Neutrophil (primary cell): ENCODE results near the gene MEN1.

Experiments
- H3K27ac ChIP-seq: fragments of 200-600 bp; sonication (generic); 2 replicates; pipeline ENCODE4 v1.5.1; 2016; ENCODE audit warnings: mild to moderate bottlenecking, moderate library complexity
- H3K27me3 ChIP-seq: fragments of 200-600 bp; sonication (generic); 2 replicates; pipeline ENCODE4 v1.6.0; 2016; ENCODE audit warnings: mild to moderate bottlenecking
- H3K36me3 ChIP-seq: fragments of 200-600 bp; sonication (generic); 2 replicates; pipeline ENCODE4 v1.5.1; 2017
- H3K4me1 ChIP-seq, 2 experiments: fragments of 200-600 bp in 1 of 2; sonication (generic) in 1 of 2; 1 replicate in 1 of 2; 2 replicates in 1 of 2; pipeline versions ENCODE4 v1.5.1 to v1.6.1; 2013 to 2016; ENCODE audit warnings: low read depth in 1 of 2, low read length in 1 of 2, mild to moderate bottlenecking in 1 of 2, moderate library complexity in 1 of 2; ENCODE audit not compliant: control insufficient read depth in 1 of 2, insufficient read depth in 1 of 2
- H3K4me3 ChIP-seq, 2 experiments: fragments of 200-600 bp in 1 of 2; sonication (generic) in 1 of 2; 1 replicate in 1 of 2; 2 replicates in 1 of 2; pipeline ENCODE4 v1.5.1; 2013 to 2016; ENCODE audit warnings: low read depth in 1 of 2, low read length in 1 of 2, mild to moderate bottlenecking in 1 of 2, moderate library complexity in 1 of 2
- H3K9me3 ChIP-seq: fragments of 200-600 bp; sonication (generic); 2 replicates; pipeline ENCODE4 v1.5.1; 2016
- TF ChIP-seq, protein P1 (sequence below): fragments of 200-600 bp; sonication (generic); IDR thresholded peaks from 2 replicates; pipeline ENCODE4 v1.5.1; 2016; ENCODE audit warnings: antibody characterized with exemption

MEN1 gene

DNA sequence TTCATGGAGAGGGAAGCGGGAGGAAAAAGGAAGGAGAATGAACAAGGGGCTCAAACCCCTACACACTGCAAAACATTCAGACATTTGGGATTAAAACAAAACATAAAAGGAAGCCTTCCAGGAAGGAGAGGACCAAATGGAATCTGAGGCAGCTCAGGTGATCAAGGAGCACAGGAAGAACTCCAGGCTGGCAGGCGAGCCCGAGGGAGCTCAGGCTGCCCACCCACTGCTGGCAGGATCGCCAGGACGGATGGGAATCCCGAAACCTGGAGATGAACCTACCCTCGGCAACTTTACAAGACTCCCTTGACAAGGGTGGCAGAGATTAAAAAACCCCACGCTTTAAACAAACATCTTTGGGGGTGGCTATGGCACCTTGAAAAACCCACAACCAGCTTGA, 45.6 kb downstream of the MEN1 start:
- Histone ChIP-seq H3K27ac (peak overlapping the region; percentile 66), H3K9me3 (peaks cover 6% of the 10 kb centered on the region), H3K4me1 (peaks cover 15 to 17% of the 10 kb centered on the region in 2 experiments), H3K36me3 (peaks cover 98% of the 10 kb centered on the region), H3K27me3 (no peaks in the 10 kb centered on the region), H3K4me3 (no peak overlapping the region)
- TF ChIP-seq, protein P1, sequence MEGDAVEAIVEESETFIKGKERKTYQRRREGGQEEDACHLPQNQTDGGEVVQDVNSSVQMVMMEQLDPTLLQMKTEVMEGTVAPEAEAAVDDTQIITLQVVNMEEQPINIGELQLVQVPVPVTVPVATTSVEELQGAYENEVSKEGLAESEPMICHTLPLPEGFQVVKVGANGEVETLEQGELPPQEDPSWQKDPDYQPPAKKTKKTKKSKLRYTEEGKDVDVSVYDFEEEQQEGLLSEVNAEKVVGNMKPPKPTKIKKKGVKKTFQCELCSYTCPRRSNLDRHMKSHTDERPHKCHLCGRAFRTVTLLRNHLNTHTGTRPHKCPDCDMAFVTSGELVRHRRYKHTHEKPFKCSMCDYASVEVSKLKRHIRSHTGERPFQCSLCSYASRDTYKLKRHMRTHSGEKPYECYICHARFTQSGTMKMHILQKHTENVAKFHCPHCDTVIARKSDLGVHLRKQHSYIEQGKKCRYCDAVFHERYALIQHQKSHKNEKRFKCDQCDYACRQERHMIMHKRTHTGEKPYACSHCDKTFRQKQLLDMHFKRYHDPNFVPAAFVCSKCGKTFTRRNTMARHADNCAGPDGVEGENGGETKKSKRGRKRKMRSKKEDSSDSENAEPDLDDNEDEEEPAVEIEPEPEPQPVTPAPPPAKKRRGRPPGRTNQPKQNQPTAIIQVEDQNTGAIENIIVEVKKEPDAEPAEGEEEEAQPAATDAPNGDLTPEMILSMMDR = no peak

DNA sequence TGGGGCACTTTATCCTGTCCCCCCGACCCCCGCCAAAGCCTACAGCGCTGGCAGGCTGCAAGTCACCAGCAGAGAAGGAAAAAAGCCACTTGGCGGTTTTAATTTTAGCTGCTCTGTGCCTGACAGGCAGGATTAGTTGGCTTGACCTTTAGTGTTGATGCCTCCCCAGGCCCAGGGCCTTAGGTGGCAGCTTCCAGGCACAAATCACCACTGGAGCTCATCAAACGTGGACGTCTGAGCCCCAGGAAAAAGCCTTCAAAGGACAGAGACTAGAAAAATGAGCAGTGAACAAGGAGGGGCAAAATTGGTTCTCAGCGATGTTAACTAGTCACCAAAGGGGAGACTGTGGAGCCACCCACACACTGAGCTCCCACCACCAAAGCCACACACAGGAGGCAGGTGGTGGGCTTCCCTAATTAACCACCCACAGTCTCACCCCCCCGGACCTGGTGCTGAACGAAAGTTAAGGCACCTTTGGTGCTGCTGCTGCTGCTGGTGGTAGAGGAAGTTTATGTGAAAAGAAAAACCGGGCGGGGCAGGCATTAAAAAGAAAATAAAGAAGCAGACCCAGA, 46.2 kb downstream of the MEN1 start:
- H3K27ac ChIP-seq = peak overlapping the region; percentile 66
- peaks cover 97% of the 10 kb centered on the region for H3K36me3 ChIP-seq
- no peak overlapping the region for H3K4me3 ChIP-seq

DNA sequence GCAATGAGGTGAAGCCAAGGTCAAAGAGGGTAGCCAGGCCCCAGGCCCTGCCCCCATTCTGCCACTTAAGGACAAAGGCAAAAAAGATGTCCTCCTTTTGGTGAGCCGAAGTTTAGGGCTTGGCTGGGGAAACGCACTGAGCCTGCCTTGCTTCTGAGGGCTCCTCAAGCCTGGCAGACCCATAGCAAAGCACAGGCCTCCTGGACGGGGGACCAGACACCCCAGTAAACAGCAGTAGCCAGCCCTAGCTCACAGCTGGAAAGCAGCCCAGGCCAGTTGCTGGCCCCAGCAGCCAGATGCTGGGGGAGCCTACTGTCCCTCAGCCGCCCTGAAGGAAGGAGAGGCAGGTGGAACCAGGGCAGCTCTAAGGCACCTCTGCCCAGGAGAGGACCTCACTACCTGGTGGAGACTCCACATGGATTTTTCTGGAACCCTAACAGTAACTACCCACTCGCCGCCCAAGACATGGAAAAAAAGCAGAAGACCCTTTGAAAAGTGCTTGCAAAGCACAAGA, 46.8 kb downstream of the MEN1 start:
- Histone ChIP-seq H3K36me3 (peaks cover 92% of the 10 kb centered on the region), H3K9me3 (peaks cover 6% of the 10 kb centered on the region), H3K27me3 (no peaks in the 10 kb centered on the region), H3K27ac (peak overlapping the region; percentile 66), H3K4me3 (no peak overlapping the region), H3K4me1 (peaks cover 13% of the 10 kb centered on the region in 2 experiments)
- TF ChIP-seq, protein P1 = no peak

More for the DNA sequence above, 46.2 kb downstream of the MEN1 start:
- H3K9me3 ChIP-seq = peaks cover 6% of the 10 kb centered on the region
- TF ChIP-seq, protein P1 = no peak
- H3K27me3 ChIP-seq = no peaks in the 10 kb centered on the region
- peaks cover 13 to 17% of the 10 kb centered on the region in 2 experiments for H3K4me1 ChIP-seq

DNA sequence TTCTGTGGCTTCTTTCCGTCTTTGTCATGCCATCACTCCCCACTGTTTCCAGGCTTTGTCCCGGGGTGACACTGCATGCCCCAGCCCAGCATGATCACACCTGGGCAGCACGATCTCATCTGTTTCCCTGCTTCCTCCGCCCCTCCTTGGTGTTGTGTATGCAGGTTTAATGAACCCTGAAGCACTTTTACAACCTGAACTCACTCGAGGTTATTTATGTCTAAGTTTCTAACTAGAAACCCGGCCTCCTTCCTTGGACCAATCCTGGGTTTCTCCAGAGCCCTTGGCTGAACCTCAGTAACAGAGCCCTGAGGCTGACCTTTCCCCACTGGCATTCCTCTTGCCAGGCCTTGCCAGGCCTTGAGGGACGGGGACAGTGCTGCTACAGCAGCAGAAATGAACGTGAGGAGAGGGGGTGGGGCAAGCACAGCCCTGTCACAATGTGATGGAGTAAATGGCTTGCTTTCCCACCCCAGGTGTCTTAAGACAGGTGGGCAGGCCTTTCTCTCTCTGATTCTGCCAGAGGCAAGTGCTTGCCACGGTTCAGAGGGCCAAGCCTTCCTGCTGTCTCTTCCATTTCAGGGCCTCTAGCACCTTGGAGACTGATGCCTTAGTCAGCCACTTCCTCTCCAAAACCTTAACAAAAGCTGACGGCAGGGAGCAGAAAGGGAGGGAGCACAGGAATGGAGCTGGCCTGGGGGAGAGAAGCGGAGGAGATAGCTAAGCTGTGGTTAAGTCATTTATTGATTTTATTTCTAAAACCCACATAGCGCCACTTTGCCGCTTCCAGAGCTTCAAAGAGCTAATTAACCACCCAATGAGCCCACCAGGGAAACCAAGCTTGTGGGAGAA, 47.5 kb downstream of the MEN1 start:
- Histone ChIP-seq H3K4me3 (no peak overlapping the region), H3K9me3 (no peaks in the 10 kb centered on the region), H3K27ac (peak overlapping the region; percentile 66), H3K4me1 (peaks cover 7 to 8% of the 10 kb centered on the region in 2 experiments), H3K36me3 (peaks cover 85% of the 10 kb centered on the region), H3K27me3 (no peaks in the 10 kb centered on the region)
- TF ChIP-seq, protein P1 = no peak

DNA sequence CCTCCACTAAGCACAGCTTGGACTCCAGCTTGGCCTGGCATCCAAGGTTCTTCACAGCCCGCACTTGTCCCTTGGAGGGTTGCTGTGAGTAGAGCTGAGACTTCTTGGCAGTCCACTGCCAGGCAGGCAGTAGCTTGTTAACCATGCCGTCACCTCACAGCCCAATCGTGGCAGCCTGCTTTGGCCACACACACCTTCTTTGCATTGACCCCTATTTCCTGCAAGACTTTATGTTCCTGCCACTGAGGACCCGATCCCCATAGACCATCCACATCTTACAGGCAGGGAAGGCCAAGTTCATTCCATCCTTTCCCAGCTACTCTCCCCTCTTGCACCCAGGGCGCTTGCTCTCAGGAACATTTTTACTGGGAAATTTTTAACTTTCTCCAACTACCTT, 48.1 kb downstream of the MEN1 start:
- no peaks in the 10 kb centered on the region for H3K27me3 ChIP-seq
- peak overlapping the region; percentile 66 for H3K27ac ChIP-seq
- no peak overlapping the region for H3K4me3 ChIP-seq
- TF ChIP-seq, protein P1 = no peak
- H3K36me3 ChIP-seq = peaks cover 79% of the 10 kb centered on the region
- peaks cover under 1 to 2% of the 10 kb centered on the region in 2 experiments for H3K4me1 ChIP-seq
- no peaks in the 10 kb centered on the region for H3K9me3 ChIP-seq
